NB4 (cell line): Measurements from ENCODE around the gene CXCR5.
A peak's percentile ranks its signal among the peaks of the same experiment; 100 is the strongest.

Experiments used
- TF ChIP-seq, protein P1 (sequence below): IDR thresholded peaks from one replicate; pipeline ENCODE4 v1.5.1; 2012; ENCODE audit warnings: low read depth, low read length
- TF ChIP-seq, protein P2 (sequence below): IDR thresholded peaks from 2 replicates; pipeline ENCODE4 v1.6.1; 2011; ENCODE audit warnings: low read depth, low read length

DNA sequence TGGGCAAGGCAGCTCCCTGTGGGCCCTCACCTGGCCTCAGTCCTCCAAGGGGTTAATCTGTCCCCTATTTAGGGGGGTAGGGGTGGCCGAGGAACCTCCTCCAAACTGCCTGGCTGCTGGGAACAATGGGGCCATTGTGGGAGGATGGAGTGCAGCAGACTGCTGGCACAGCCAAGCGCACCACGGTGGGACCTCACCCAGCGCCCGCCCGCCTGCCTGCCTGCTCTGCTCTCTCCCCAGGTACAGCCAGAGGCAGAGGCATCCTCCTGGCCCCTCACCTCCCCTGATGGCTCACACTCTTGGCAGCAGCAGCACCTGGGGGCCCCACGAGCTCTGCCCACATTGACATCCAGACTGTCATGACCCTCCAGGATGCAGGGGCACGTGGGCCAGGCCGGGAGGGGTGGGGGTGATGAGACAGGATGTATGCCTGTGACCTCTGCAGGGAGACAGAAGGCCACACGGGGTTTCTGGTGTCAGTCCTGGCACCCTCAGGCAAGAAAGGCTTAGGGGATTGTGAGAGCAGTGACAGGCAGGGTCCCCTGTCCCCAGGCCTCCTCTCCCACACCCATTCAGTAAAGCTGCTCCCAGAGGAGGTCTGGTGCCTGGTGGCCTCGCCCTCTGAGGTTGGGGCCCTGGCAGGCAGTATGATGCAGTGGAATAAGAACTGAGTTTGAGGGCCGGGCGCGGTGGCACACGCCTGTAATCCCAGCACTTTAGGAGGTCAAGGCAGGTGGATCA lies 30.7 kb downstream of the CXCR5 start:
- TF ChIP-seq, protein P1, sequence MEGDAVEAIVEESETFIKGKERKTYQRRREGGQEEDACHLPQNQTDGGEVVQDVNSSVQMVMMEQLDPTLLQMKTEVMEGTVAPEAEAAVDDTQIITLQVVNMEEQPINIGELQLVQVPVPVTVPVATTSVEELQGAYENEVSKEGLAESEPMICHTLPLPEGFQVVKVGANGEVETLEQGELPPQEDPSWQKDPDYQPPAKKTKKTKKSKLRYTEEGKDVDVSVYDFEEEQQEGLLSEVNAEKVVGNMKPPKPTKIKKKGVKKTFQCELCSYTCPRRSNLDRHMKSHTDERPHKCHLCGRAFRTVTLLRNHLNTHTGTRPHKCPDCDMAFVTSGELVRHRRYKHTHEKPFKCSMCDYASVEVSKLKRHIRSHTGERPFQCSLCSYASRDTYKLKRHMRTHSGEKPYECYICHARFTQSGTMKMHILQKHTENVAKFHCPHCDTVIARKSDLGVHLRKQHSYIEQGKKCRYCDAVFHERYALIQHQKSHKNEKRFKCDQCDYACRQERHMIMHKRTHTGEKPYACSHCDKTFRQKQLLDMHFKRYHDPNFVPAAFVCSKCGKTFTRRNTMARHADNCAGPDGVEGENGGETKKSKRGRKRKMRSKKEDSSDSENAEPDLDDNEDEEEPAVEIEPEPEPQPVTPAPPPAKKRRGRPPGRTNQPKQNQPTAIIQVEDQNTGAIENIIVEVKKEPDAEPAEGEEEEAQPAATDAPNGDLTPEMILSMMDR: no peak
- TF ChIP-seq, protein P2, sequence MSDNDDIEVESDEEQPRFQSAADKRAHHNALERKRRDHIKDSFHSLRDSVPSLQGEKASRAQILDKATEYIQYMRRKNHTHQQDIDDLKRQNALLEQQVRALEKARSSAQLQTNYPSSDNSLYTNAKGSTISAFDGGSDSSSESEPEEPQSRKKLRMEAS: peak; percentile 65
